HG03196 (cell line): ENCODE measurements around the gene SH3GL3.

Source experiments
- ATAC-seq: cut with Tn5 transposase; IDR thresholded peaks from one replicate; pipeline ENCODE4 v1.9.1; 2021; ENCODE audit not compliant: unreplicated experiment

Gene SH3GL3

GRCh38 chr15:83499476-83499875, 52.3 kb downstream of the SH3GL3 start:
- ATAC-seq = no peak

GRCh38 chr15:83503595-83504364, 56.6 kb downstream of the SH3GL3 start:
- ATAC-seq = no peak

GRCh38 chr15:83504365-83504764, 57.2 kb downstream of the SH3GL3 start:
- ATAC-seq = no peak

- ATAC-seq = no peak
Measured at GRCh38 chr15:83510001-83510400, 62.9 kb downstream of the SH3GL3 start.

GRCh38 chr15:83512459-83512858, 65.3 kb downstream of the SH3GL3 start:
- ATAC-seq = no peak

GRCh38 chr15:83514584-83514983, 67.4 kb downstream of the SH3GL3 start:
- ATAC-seq = no peak

GRCh38 chr15:83515164-83515563, 68.0 kb downstream of the SH3GL3 start:
- no peak for ATAC-seq

GRCh38 chr15:83516935-83517334, 69.8 kb downstream of the SH3GL3 start:
- no peak for ATAC-seq

- ATAC-seq = no peak
Measured at GRCh38 chr15:83526319-83526718, 79.2 kb downstream of the SH3GL3 start.

GRCh38 chr15:83533410-83533962, 86.3 kb downstream of the SH3GL3 start:
- no peak for ATAC-seq

GRCh38 chr15:83537606-83538005, 90.5 kb downstream of the SH3GL3 start:
- no peak for ATAC-seq

GRCh38 chr15:83538682-83539081, 91.5 kb downstream of the SH3GL3 start:
- no peak for ATAC-seq

- ATAC-seq = no peak
Measured at GRCh38 chr15:83545804-83546511, 98.8 kb downstream of the SH3GL3 start.

- no peak for ATAC-seq
Measured at GRCh38 chr15:83546512-83546888, 99.4 kb downstream of the SH3GL3 start.

GRCh38 chr15:83547168-83547567, 100.0 kb downstream of the SH3GL3 start:
- no peak for ATAC-seq

- ATAC-seq = no peak
Measured at GRCh38 chr15:83549623-83550022, 102.5 kb downstream of the SH3GL3 start.

GRCh38 chr15:83554558-83554957, 107.4 kb downstream of the SH3GL3 start:
- no peak for ATAC-seq

GRCh38 chr15:83555383-83555782, 108.2 kb downstream of the SH3GL3 start:
- no peak for ATAC-seq

- no peak for ATAC-seq
Measured at GRCh38 chr15:83556068-83556467, 108.9 kb downstream of the SH3GL3 start.

GRCh38 chr15:83556754-83557153, 109.6 kb downstream of the SH3GL3 start:
- ATAC-seq = no peak

GRCh38 chr15:83558146-83558545, 111.0 kb downstream of the SH3GL3 start:
- ATAC-seq = no peak

- ATAC-seq = peak; percentile 65
Measured at GRCh38 chr15:83559310-83559966, 112.3 kb downstream of the SH3GL3 start.
